CD4-positive, alpha-beta T cell treated with Interleukin-2 at 100 ng/mL for 4 hours (primary cell): ENCODE results near the gene SIPA1L2.
"Not testable (repeated sequence)": the region's sequence is repeated elsewhere in the genome, so short reads cannot be mapped to it uniquely, and the experiment has no call there.

Experiments
- DNase-seq: peaks from one replicate; pipeline ENCODE4 v3.0.0-alpha.2; 2020; ENCODE audit warnings: low spot score

Gene SIPA1L2

GRCh38 chr1:232613752-232614381, 16.1 kb downstream of the SIPA1L2 start:
- no peak for DNase-seq

GRCh38 chr1:232612836-232613235, 17.1 kb downstream of the SIPA1L2 start:
- DNase-seq, result not testable (repeated sequence)

- no peak for DNase-seq
Observed at GRCh38 chr1:232611834-232612233, 18.1 kb downstream of the SIPA1L2 start.

- DNase-seq, result not testable (repeated sequence)
Observed at GRCh38 chr1:232610902-232611745, 18.8 kb downstream of the SIPA1L2 start.

GRCh38 chr1:232610192-232610901, 19.6 kb downstream of the SIPA1L2 start:
- no peak for DNase-seq

- DNase-seq, result no peak
Observed at GRCh38 chr1:232608427-232608826, 21.5 kb downstream of the SIPA1L2 start.

GRCh38 chr1:232602622-232603021, 27.3 kb downstream of the SIPA1L2 start:
- DNase-seq, result no peak

GRCh38 chr1:232600424-232601258, 29.3 kb downstream of the SIPA1L2 start:
- peak; percentile 10 for DNase-seq

- no peak for DNase-seq
Observed at GRCh38 chr1:232599178-232600041, 30.5 kb downstream of the SIPA1L2 start.

- no peak for DNase-seq
Observed at GRCh38 chr1:232598837-232599177, 31.1 kb downstream of the SIPA1L2 start.

GRCh38 chr1:232598133-232598532, 31.8 kb downstream of the SIPA1L2 start:
- DNase-seq, result no peak

- DNase-seq, result no peak
Observed at GRCh38 chr1:232597721-232598120, 32.2 kb downstream of the SIPA1L2 start.

GRCh38 chr1:232596666-232597303, 33.1 kb downstream of the SIPA1L2 start:
- no peak for DNase-seq

- no peak for DNase-seq
Observed at GRCh38 chr1:232594768-232595698, 34.9 kb downstream of the SIPA1L2 start.

- no peak for DNase-seq
Observed at GRCh38 chr1:232593717-232594502, 36.0 kb downstream of the SIPA1L2 start.

- DNase-seq, result no peak
Observed at GRCh38 chr1:232591344-232591743, 38.6 kb downstream of the SIPA1L2 start.

GRCh38 chr1:232590744-232591082, 39.2 kb downstream of the SIPA1L2 start:
- no peak for DNase-seq

- no peak for DNase-seq
Observed at GRCh38 chr1:232589812-232590743, 39.9 kb downstream of the SIPA1L2 start.
